Measurements from ENCODE around the gene TCEAL8.

Gene TCEAL8

GRCh38 chrX:103276581-103277002 lies 21.6 kb upstream of the TCEAL8 start, which contains the start of gene TCEAL5:
Gene TCEAL5, minus strand, starts transcription at chrX:103276750. Its CDS starts 2,187 bp downstream, at chrX:103274563.
- Histone ChIP-seq H3K4me1 (ENCODE audit: control insufficient read depth, insufficient read depth, low read depth, low read length) (no peaks in the 10 kb centered on the region), H4K91ac (ENCODE audit: low read length) (no peak within 1 kb of the TSS), H3K18ac (ENCODE audit: low read depth in 1 of 2, low read length in 2 of 2) (no peak within 1 kb of the TSS), H3K14ac (ENCODE audit: low read length in 2 of 2) (no peak within 1 kb of the TSS), H3K4ac (ENCODE audit: low read depth in 1 of 2, low read length in 2 of 2) (no peak within 1 kb of the TSS), H3K4me3 (ENCODE audit: insufficient read depth in 1 of 2, low read depth in 1 of 2, low read length in 2 of 2) (peak within 1 kb of the TSS in 1 of 2 experiments; percentile 63), H4K8ac (ENCODE audit: low read length) (no peak within 1 kb of the TSS), H3K4me2 (ENCODE audit: low read length, poor library complexity, severe bottlenecking) (no peak within 1 kb of the TSS), H2AFZ (ENCODE audit: low read depth, low read length) (no peak within 1 kb of the TSS), H3K9ac (ENCODE audit: low read length) (no peak within 1 kb of the TSS), H3K27ac (ENCODE audit: low read length, poor library complexity, severe bottlenecking) (no peak within 1 kb of the TSS), H2BK15ac (ENCODE audit: low read depth, poor library complexity, severe bottlenecking) (no peak within 1 kb of the TSS), H2BK120ac (ENCODE audit: low read depth, low read length) (no peak within 1 kb of the TSS), H3K36me3 (ENCODE audit: control insufficient read depth in 1 of 2, insufficient read depth in 2 of 2, low read depth in 1 of 2, low read length in 2 of 2) (no peaks in the 10 kb centered on the region), H3K23ac (ENCODE audit: low read length in 2 of 2) (no peak within 1 kb of the TSS), H2AK5ac (ENCODE audit: low read length, severe bottlenecking) (no peak within 1 kb of the TSS), H3K27me3 (ENCODE audit: control insufficient read depth in 1 of 2, insufficient read depth in 1 of 2, low read length in 2 of 2) (peaks cover 5 to 72% of the 10 kb centered on the region in 2 experiments), H3K9me3 (ENCODE audit: control insufficient read depth, low read length) (no peaks in the 10 kb centered on the region), H2BK5ac (ENCODE audit: low read depth, low read length, poor library complexity, severe bottlenecking) (no peak within 1 kb of the TSS), H3K79me1 (replicated peaks; ENCODE audit: low read length, poor library complexity, severe bottlenecking) (no peaks in the 10 kb centered on the region), H2BK12ac (ENCODE audit: low read length in 2 of 2) (no peak within 1 kb of the TSS)
- no peak for DNase-seq
- 83% methylated on average over 15 of the region's 17 CpGs for WGBS

GRCh38 chrX:103275947-103276567 lies 21.1 kb upstream of the TCEAL8 start:
- Histone ChIP-seq H3K27ac (ENCODE audit: low read length, poor library complexity, severe bottlenecking) (no peak overlapping the region), H3K23ac (ENCODE audit: low read length in 2 of 2) (no peak overlapping the region), H2AK5ac (ENCODE audit: low read length, severe bottlenecking) (no peak overlapping the region), H3K4me3 (ENCODE audit: insufficient read depth in 1 of 2, low read depth in 1 of 2, low read length in 2 of 2) (peak overlapping the region in 1 of 2 experiments; percentile 63), H2BK15ac (ENCODE audit: low read depth, poor library complexity, severe bottlenecking) (no peak overlapping the region), H3K4me2 (ENCODE audit: low read length, poor library complexity, severe bottlenecking) (no peak overlapping the region), H2BK12ac (ENCODE audit: low read length in 2 of 2) (no peak overlapping the region), H3K27me3 (ENCODE audit: control insufficient read depth in 1 of 2, insufficient read depth in 1 of 2, low read length in 2 of 2) (peaks cover 5 to 74% of the 10 kb centered on the region in 2 experiments), H3K4ac (ENCODE audit: low read depth in 1 of 2, low read length in 2 of 2) (no peak overlapping the region), H3K4me1 (ENCODE audit: control insufficient read depth, insufficient read depth, low read depth, low read length) (no peaks in the 10 kb centered on the region), H2BK120ac (ENCODE audit: low read depth, low read length) (no peak overlapping the region), H4K91ac (ENCODE audit: low read length) (no peak overlapping the region), H2BK5ac (ENCODE audit: low read depth, low read length, poor library complexity, severe bottlenecking) (no peak overlapping the region), H3K18ac (ENCODE audit: low read depth in 1 of 2, low read length in 2 of 2) (no peak overlapping the region), H2AFZ (ENCODE audit: low read depth, low read length) (no peak overlapping the region), H4K8ac (ENCODE audit: low read length) (no peak overlapping the region), H3K14ac (ENCODE audit: low read length in 2 of 2) (no peak overlapping the region), H3K9ac (ENCODE audit: low read length) (no peak overlapping the region), H3K9me3 (ENCODE audit: control insufficient read depth, low read length) (no peaks in the 10 kb centered on the region), H3K79me1 (replicated peaks; ENCODE audit: low read length, poor library complexity, severe bottlenecking) (no peaks in the 10 kb centered on the region), H3K36me3 (ENCODE audit: control insufficient read depth in 1 of 2, insufficient read depth in 2 of 2, low read depth in 1 of 2, low read length in 2 of 2) (no peaks in the 10 kb centered on the region)
- DNase-seq, result no peak
- WGBS, result 78% methylated on average over 10 of the region's 23 CpGs

GRCh38 chrX:103274284-103274683 lies 19.3 kb upstream of the TCEAL8 start:
- no peaks in the 10 kb centered on the region for H3K79me1 ChIP-seq (replicated peaks; ENCODE audit: low read length, poor library complexity, severe bottlenecking)
- no peak overlapping the region for H4K8ac ChIP-seq (ENCODE audit: low read length)
- no peak overlapping the region for H3K4me2 ChIP-seq (ENCODE audit: low read length, poor library complexity, severe bottlenecking)
- H3K9me3 ChIP-seq (ENCODE audit: control insufficient read depth, low read length), result no peaks in the 10 kb centered on the region
- H4K91ac ChIP-seq (ENCODE audit: low read length), result no peak overlapping the region
- no peak overlapping the region for H2BK5ac ChIP-seq (ENCODE audit: low read depth, low read length, poor library complexity, severe bottlenecking)
- H3K27ac ChIP-seq (ENCODE audit: low read length, poor library complexity, severe bottlenecking), result no peak overlapping the region
- DNase-seq, result no peak
- no peak overlapping the region for H3K4me3 ChIP-seq (ENCODE audit: insufficient read depth in 1 of 2, low read depth in 1 of 2, low read length in 2 of 2)
- H3K4ac ChIP-seq (ENCODE audit: low read depth in 1 of 2, low read length in 2 of 2), result no peak overlapping the region
- H3K9ac ChIP-seq (ENCODE audit: low read length), result no peak overlapping the region
- no peak overlapping the region for H3K14ac ChIP-seq (ENCODE audit: low read length in 2 of 2)
- no peak overlapping the region for H3K18ac ChIP-seq (ENCODE audit: low read depth in 1 of 2, low read length in 2 of 2)
- no peaks in the 10 kb centered on the region for H3K4me1 ChIP-seq (ENCODE audit: control insufficient read depth, insufficient read depth, low read depth, low read length)
- no peaks in the 10 kb centered on the region for H3K36me3 ChIP-seq (ENCODE audit: control insufficient read depth in 1 of 2, insufficient read depth in 2 of 2, low read depth in 1 of 2, low read length in 2 of 2)
- no peak overlapping the region for H2BK120ac ChIP-seq (ENCODE audit: low read depth, low read length)
- no peak overlapping the region for H2BK12ac ChIP-seq (ENCODE audit: low read length in 2 of 2)
- H2BK15ac ChIP-seq (ENCODE audit: low read depth, poor library complexity, severe bottlenecking), result no peak overlapping the region
- no peak overlapping the region for H2AK5ac ChIP-seq (ENCODE audit: low read length, severe bottlenecking)
- peaks cover 5 to 86% of the 10 kb centered on the region in 2 experiments for H3K27me3 ChIP-seq (ENCODE audit: control insufficient read depth in 1 of 2, insufficient read depth in 1 of 2, low read length in 2 of 2)
- 99% methylated on average over 4 of the region's 4 CpGs for WGBS
- H3K23ac ChIP-seq (ENCODE audit: low read length in 2 of 2), result no peak overlapping the region
- H2AFZ ChIP-seq (ENCODE audit: low read depth, low read length), result no peak overlapping the region

GRCh38 chrX:103258275-103258674 lies 3.3 kb upstream of the TCEAL8 start:
- H3K14ac ChIP-seq (ENCODE audit: low read length in 2 of 2), result no peak overlapping the region
- H2BK12ac ChIP-seq (ENCODE audit: low read length in 2 of 2), result no peak overlapping the region

More at GRCh38 chrX:103258275-103258674, 3.3 kb upstream of the TCEAL8 start:
- H2BK120ac ChIP-seq (ENCODE audit: low read depth, low read length), result no peak overlapping the region
- H3K4me3 ChIP-seq (ENCODE audit: insufficient read depth in 1 of 2, low read depth in 1 of 2, low read length in 2 of 2), result no peak overlapping the region
- H3K18ac ChIP-seq (ENCODE audit: low read depth in 1 of 2, low read length in 2 of 2), result no peak overlapping the region
- H3K27me3 ChIP-seq (ENCODE audit: control insufficient read depth in 1 of 2, insufficient read depth in 1 of 2, low read length in 2 of 2), result peaks cover 0 to 20% of the 10 kb centered on the region in 2 experiments
- H3K9me3 ChIP-seq (ENCODE audit: control insufficient read depth, low read length), result peaks cover 4% of the 10 kb centered on the region
- no peaks in the 10 kb centered on the region for H3K79me1 ChIP-seq (replicated peaks; ENCODE audit: low read length, poor library complexity, severe bottlenecking)
- no peak overlapping the region for H4K8ac ChIP-seq (ENCODE audit: low read length)
- H3K4me2 ChIP-seq (ENCODE audit: low read length, poor library complexity, severe bottlenecking), result no peak overlapping the region
- no peak overlapping the region for H3K9ac ChIP-seq (ENCODE audit: low read length)
- no peak overlapping the region for H3K4ac ChIP-seq (ENCODE audit: low read depth in 1 of 2, low read length in 2 of 2)
- no peak overlapping the region for H4K91ac ChIP-seq (ENCODE audit: low read length)
- no peak overlapping the region for H2BK15ac ChIP-seq (ENCODE audit: low read depth, poor library complexity, severe bottlenecking)
- H2BK5ac ChIP-seq (ENCODE audit: low read depth, low read length, poor library complexity, severe bottlenecking), result no peak overlapping the region
- no peaks in the 10 kb centered on the region for H3K4me1 ChIP-seq (ENCODE audit: control insufficient read depth, insufficient read depth, low read depth, low read length)
- no peak overlapping the region for H3K23ac ChIP-seq (ENCODE audit: low read length in 2 of 2)
- H3K27ac ChIP-seq (ENCODE audit: low read length, poor library complexity, severe bottlenecking), result no peak overlapping the region
- H2AFZ ChIP-seq (ENCODE audit: low read depth, low read length), result no peak overlapping the region
- H2AK5ac ChIP-seq (ENCODE audit: low read length, severe bottlenecking), result no peak overlapping the region
- no peak for DNase-seq
- peaks cover 0 to 2% of the 10 kb centered on the region in 2 experiments for H3K36me3 ChIP-seq (ENCODE audit: control insufficient read depth in 1 of 2, insufficient read depth in 2 of 2, low read depth in 1 of 2, low read length in 2 of 2)
